HepG2 (cell line): Measurements from ENCODE around the gene KIAA0232. TPM values are rescaled to one million over a fixed set of nuclear protein-coding genes. Genes with fewer than 3 reads are reported as not detected.
A peak's percentile ranks its signal among the peaks of the same experiment; 100 is the strongest.

ENCODE experiments used
- ARNT ChIP-seq: fragments of 450-650 bp; IDR thresholded peaks from 2 replicates; pipeline ENCODE4 v1.6.1; 2017
- BHLHE40 ChIP-seq: IDR thresholded peaks from 2 replicates; pipeline ENCODE4 v1.6.1; 2011; ENCODE audit warnings: low read length, improper control_type of control experiment
- DMAP1 ChIP-seq: IDR thresholded peaks from 2 replicates; pipeline ENCODE4 v1.6.1; 2016
- RFX3 ChIP-seq: IDR thresholded peaks from 2 replicates; pipeline ENCODE4 v1.6.1; 2016; ENCODE audit warnings: missing biosample characterization, missing genetic modification reagents
- TEAD3 ChIP-seq: optimal IDR thresholded peaks from 2 replicates; pipeline ENCODE3; 2016; ENCODE audit warnings: borderline replicate concordance
- ZNF142 ChIP-seq: sonication (generic); formaldehyde crosslinking; IDR thresholded peaks from 2 replicates; pipeline ENCODE4 v1.4.0; 2020; ENCODE audit warnings: missing genetic modification reagents
- ZNF318 ChIP-seq: sonication (generic); formaldehyde crosslinking; IDR thresholded peaks from 2 replicates; pipeline ENCODE4 v1.4.0; 2020; ENCODE audit warnings: mild to moderate bottlenecking, missing genetic modification reagents
- ZNF616 ChIP-seq: sonication (generic); formaldehyde crosslinking; IDR thresholded peaks from 2 replicates; pipeline ENCODE4 v1.5.0; 2020; ENCODE audit warnings: low read depth, mild to moderate bottlenecking, missing genetic modification reagents
- ZNF687 ChIP-seq: sonication (generic); formaldehyde crosslinking; IDR thresholded peaks from 2 replicates; pipeline ENCODE4 v1.5.1; 2020; ENCODE audit warnings: mild to moderate bottlenecking, missing genetic modification reagents, moderate library complexity
- polyA plus RNA-seq, 8 experiments: library from polyadenylated mRNA; depleted of rRNA in 3 of 8; stranded (reverse) in 7 of 8; unstranded in 1 of 8; fragments of >200 nt; fragmentation: Illumina TruSeq in 4 of 8; extraction: Trizol in 4 of 8; gene quantifications; 2 replicates each; pipeline versions ENCODE4 v1.2.1 to v1.2.3, GENCODE V29; 2011 to 2016; ENCODE audit warnings: low read depth in 4 of 8, missing spikeins in 1 of 8, mixed read lengths in 1 of 8; ENCODE audit not compliant: insufficient read depth in 1 of 8
- total RNA-seq, 5 experiments: library from RNA; depleted of rRNA; stranded (reverse); fragments of >200 nt; fragmentation: Illumina TruSeq; extraction: Trizol; gene quantifications; 2 replicates each; pipeline ENCODE4 v1.2.3, GENCODE V29; 2016; ENCODE audit warnings: low read depth in 1 of 5

KIAA0232 gene
- total and polyA plus RNA-seq, 2 of the 13 experiments (the other 11 are each of a cell fraction or from before 2014, with no cell fraction given), result 7.8 to 17.1 TPM

GRCh38 chr4:6873792-6874461 lies 91.4 kb downstream of the KIAA0232 start (continued):
- TF ChIP-seq BHLHE40 (no peak), RFX3 (no peak), ZNF687 (peak; percentile 30), ZNF318 (0 out of 2 replicates have a peak, but pooled peaks have one; percentile 21), ARNT (no peak), ZNF616 (CRISPR knock-in tag) (0 out of 2 replicates have a peak, but pooled peaks have one; percentile 37), ZNF142 (CRISPR knock-in tag) (no peak), DMAP1 (no peak), TEAD3 (CRISPR knock-in tag) (peak; percentile 34)
